Activated CD4-positive, alpha-beta T cell treated with anti-CD3 and anti-CD28 coated beads, Interleukin-2, Interleukin-6, amounts not matched to agents 100 ng/mL and 50 ng/mL, durations not matched to agents 16 hours and 8 hours (primary cell): ENCODE data around the gene STAG1.

ENCODE experiments used
- DNase-seq: peaks from one replicate; pipeline ENCODE4 v3.0.0-alpha.2; 2020

STAG1 gene

DNA sequence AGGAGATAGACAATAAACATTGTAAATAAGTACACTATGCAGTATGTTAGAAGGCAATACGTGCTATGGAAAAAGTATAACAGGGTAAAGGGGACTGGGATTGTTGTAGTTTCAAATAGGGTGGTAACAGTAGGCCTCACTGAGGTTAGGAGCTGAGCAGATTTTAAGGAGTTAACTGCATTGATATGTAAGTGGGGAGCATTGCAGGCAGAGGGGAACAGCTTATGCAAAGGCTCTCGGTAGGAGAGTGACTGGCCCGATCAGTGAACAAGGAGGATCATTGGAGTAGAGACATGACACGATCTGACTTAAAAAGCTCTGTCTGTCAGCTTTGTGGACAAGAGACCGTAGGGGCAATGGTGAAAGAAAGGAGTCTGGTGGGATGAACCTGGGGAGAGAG, 455.2 kb downstream of the STAG1 start:
- DNase-seq = no peak

DNA sequence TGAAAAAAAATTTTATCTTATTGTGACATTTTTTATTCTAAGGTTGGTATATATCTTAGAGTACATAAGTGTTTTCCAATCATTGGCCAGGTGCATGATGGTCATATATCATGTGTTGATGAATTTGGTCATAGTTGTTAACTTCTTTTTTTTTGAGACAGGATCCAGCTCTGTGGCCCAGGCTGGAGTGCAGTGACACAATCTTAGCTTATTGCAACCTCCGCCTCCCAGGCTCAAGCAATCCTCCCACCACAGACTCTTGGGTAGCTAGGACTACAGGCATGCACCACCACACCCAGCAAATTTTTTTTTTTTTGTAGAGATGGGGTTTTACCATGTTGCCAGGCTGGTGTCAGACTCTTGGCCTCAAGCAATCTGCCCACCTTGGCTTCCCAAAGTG, 458.0 kb downstream of the STAG1 start:
- DNase-seq = no peak

DNA sequence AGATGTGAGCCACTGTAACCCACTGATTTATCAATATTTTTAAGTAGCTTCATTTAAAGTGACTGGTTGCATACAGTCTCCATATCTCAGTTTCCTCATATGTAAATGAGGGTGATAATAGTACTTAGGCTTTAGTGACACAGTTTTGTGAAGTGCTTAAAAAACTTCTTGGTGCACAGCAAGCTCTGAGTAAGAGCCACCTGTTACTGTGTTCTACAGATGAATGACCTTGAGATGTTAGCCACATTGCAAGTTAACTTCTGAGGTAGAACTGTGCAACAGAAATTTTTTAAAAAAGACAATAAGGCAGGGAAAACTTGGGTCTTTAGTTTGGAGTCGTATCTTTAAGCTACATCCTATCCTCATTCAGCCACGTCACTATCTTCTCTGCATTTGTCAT, 458.9 kb downstream of the STAG1 start:
- no peak for DNase-seq

GRCh38 chr3:136292500-136292899, 459.7 kb downstream of the STAG1 start:
- no peak for DNase-seq

GRCh38 chr3:136291302-136291701, 460.9 kb downstream of the STAG1 start:
- no peak for DNase-seq
